Activated naive CD8-positive, alpha-beta T cell treated with anti-CD3 and anti-CD28 coated beads, Interleukin-2, amount 10 ng/mL, durations not matched to agents 7 days and 5 days (primary cell): ENCODE measurements around the gene ITGAV. TPM values are rescaled to one million over a fixed set of nuclear protein-coding genes. Genes with fewer than 3 reads are reported as not detected.
"Not testable (repeated sequence)": the region's sequence is repeated elsewhere in the genome, so short reads cannot be mapped to it uniquely, and the experiment has no call there.

ENCODE experiments used
- ATAC-seq: fragments of 150-1000 bp; cut with Tn5 transposase; one replicate; pipeline ENCODE4 v1.10.0; 2021; ENCODE audit warnings: low read depth, moderate library complexity
- POLR2A ChIA-PET: fragments of 350-600 bp; sonication (Branson Sonifier 250); formaldehyde crosslinking; loops from one replicate; lab custom pipeline; 2021; ENCODE audit warnings: antibody characterized with exemption; lab: Charles Lee
- DNase-seq: peaks from one replicate; pipeline ENCODE4 v3.0.0; 2021
- H3K27ac Mint-ChIP-seq: one replicate; pipeline ENCODE4 v1.8.0; 2022; ENCODE audit warnings: mild to moderate bottlenecking, mixed read lengths
- H3K27me3 Mint-ChIP-seq: one replicate; pipeline ENCODE4 v1.8.0; 2022; ENCODE audit warnings: mild to moderate bottlenecking, moderate library complexity, mixed read lengths
- H3K36me3 Mint-ChIP-seq: one replicate; pipeline ENCODE4 v1.8.0; 2021; ENCODE audit warnings: mild to moderate bottlenecking, mixed read lengths
- H3K4me1 Mint-ChIP-seq: one replicate; pipeline ENCODE4 v1.8.0; 2021; ENCODE audit warnings: mixed read lengths
- H3K4me3 Mint-ChIP-seq: one replicate; pipeline ENCODE4 v1.8.0; 2022; ENCODE audit warnings: mild to moderate bottlenecking, moderate library complexity, mixed read lengths
- H3K9me3 Mint-ChIP-seq: one replicate; pipeline ENCODE4 v1.8.0; 2021; ENCODE audit warnings: mixed read lengths
- total RNA-seq, 2 experiments: library from RNA; stranded (reverse); gene quantifications; one replicate each; pipeline ENCODE4 v1.2.3, GENCODE V29; 2021

Gene ITGAV
- total RNA-seq, 2 experiments from 2014 or later = 7.5 to 7.7 TPM

- no peaks in the 10 kb centered on the region for H3K36me3 Mint-ChIP-seq
- POLR2A ChIA-PET = no interaction called here
- peaks cover 2% of the 10 kb centered on the region for H3K9me3 Mint-ChIP-seq
- no peaks in the 10 kb centered on the region for H3K4me1 Mint-ChIP-seq
- peaks cover 11% of the 10 kb centered on the region for H3K27me3 Mint-ChIP-seq
- DNase-seq = no peak
- no peak overlapping the region for H3K4me3 Mint-ChIP-seq
- no peak overlapping the region for H3K27ac Mint-ChIP-seq
- no peak for ATAC-seq
These were observed 28.2 kb upstream of the ITGAV start for GRCh38 chr2:186561467-186562208.

GRCh38 chr2:186562209-186562578 lies 27.7 kb upstream of the ITGAV start:
- ATAC-seq (no peak), DNase-seq (no peak)
- no peaks in the 10 kb centered on the region for H3K36me3 Mint-ChIP-seq
- H3K4me3 Mint-ChIP-seq = no peak overlapping the region
- no peak overlapping the region for H3K27ac Mint-ChIP-seq
- POLR2A ChIA-PET = no interaction called here
- H3K27me3 Mint-ChIP-seq = peaks cover 11% of the 10 kb centered on the region
- no peaks in the 10 kb centered on the region for H3K4me1 Mint-ChIP-seq
- peaks cover 2% of the 10 kb centered on the region for H3K9me3 Mint-ChIP-seq

GRCh38 chr2:186568600-186568999 lies 21.3 kb upstream of the ITGAV start:
- H3K4me3 Mint-ChIP-seq, H3K4me1 Mint-ChIP-seq, DNase-seq, ATAC-seq, H3K36me3 Mint-ChIP-seq, POLR2A ChIA-PET, H3K27ac Mint-ChIP-seq, H3K9me3 Mint-ChIP-seq: not testable (repeated sequence)
- peaks cover 15% of the 10 kb centered on the region for H3K27me3 Mint-ChIP-seq

GRCh38 chr2:186569127-186569526 lies 20.7 kb upstream of the ITGAV start:
- H3K36me3 Mint-ChIP-seq, H3K4me3 Mint-ChIP-seq, POLR2A ChIA-PET, DNase-seq, ATAC-seq, H3K4me1 Mint-ChIP-seq, H3K27ac Mint-ChIP-seq, H3K9me3 Mint-ChIP-seq: not testable (repeated sequence)
- H3K27me3 Mint-ChIP-seq = peaks cover 15% of the 10 kb centered on the region

GRCh38 chr2:186569897-186570296 lies 20.0 kb upstream of the ITGAV start:
- Mint-ChIP-seq H3K27ac (no peak overlapping the region), H3K9me3 (no peaks in the 10 kb centered on the region), H3K4me1 (no peaks in the 10 kb centered on the region), H3K4me3 (no peak overlapping the region), H3K36me3 (no peaks in the 10 kb centered on the region), H3K27me3 (peaks cover 13% of the 10 kb centered on the region)
- no peak for ATAC-seq
- DNase-seq = no peak
- POLR2A ChIA-PET = no interaction called here

GRCh38 chr2:186570604-186571003 lies 19.3 kb upstream of the ITGAV start:
- H3K9me3 Mint-ChIP-seq = no peaks in the 10 kb centered on the region
- POLR2A ChIA-PET = no interaction called here
- no peak overlapping the region for H3K27ac Mint-ChIP-seq
- peaks cover 6% of the 10 kb centered on the region for H3K27me3 Mint-ChIP-seq
- ATAC-seq (no peak), DNase-seq (no peak)
- H3K4me1 Mint-ChIP-seq = no peaks in the 10 kb centered on the region
- no peak overlapping the region for H3K4me3 Mint-ChIP-seq
- no peaks in the 10 kb centered on the region for H3K36me3 Mint-ChIP-seq

GRCh38 chr2:186572705-186573104 lies 17.2 kb upstream of the ITGAV start:
- DNase-seq = no peak
- POLR2A ChIA-PET = no interaction called here
- no peak for ATAC-seq
- H3K4me3 Mint-ChIP-seq = no peak overlapping the region
- H3K36me3 Mint-ChIP-seq = no peaks in the 10 kb centered on the region
- H3K27me3 Mint-ChIP-seq = peaks cover 2% of the 10 kb centered on the region
- H3K9me3 Mint-ChIP-seq = no peaks in the 10 kb centered on the region
- H3K27ac Mint-ChIP-seq = no peak overlapping the region
- no peaks in the 10 kb centered on the region for H3K4me1 Mint-ChIP-seq

GRCh38 chr2:186573531-186573930 lies 16.3 kb upstream of the ITGAV start:
- POLR2A ChIA-PET = no interaction called here
- Mint-ChIP-seq H3K4me1 (no peaks in the 10 kb centered on the region), H3K27ac (no peak overlapping the region), H3K9me3 (no peaks in the 10 kb centered on the region), H3K36me3 (no peaks in the 10 kb centered on the region), H3K4me3 (no peak overlapping the region), H3K27me3 (no peaks in the 10 kb centered on the region)
- DNase-seq (no peak), ATAC-seq (no peak)

- no peaks in the 10 kb centered on the region for H3K9me3 Mint-ChIP-seq
- POLR2A ChIA-PET = no interaction called here
- no peak overlapping the region for H3K27ac Mint-ChIP-seq
- no peaks in the 10 kb centered on the region for H3K36me3 Mint-ChIP-seq
- no peak for DNase-seq
- H3K4me3 Mint-ChIP-seq = no peak overlapping the region
- H3K4me1 Mint-ChIP-seq = no peaks in the 10 kb centered on the region
- ATAC-seq = no peak
- no peaks in the 10 kb centered on the region for H3K27me3 Mint-ChIP-seq
These were observed 14.6 kb upstream of the ITGAV start for GRCh38 chr2:186575302-186575701.

- Mint-ChIP-seq H3K36me3 (no peaks in the 10 kb centered on the region), H3K27ac (no peak overlapping the region), H3K27me3 (no peaks in the 10 kb centered on the region), H3K4me3 (no peak overlapping the region), H3K4me1 (no peaks in the 10 kb centered on the region), H3K9me3 (no peaks in the 10 kb centered on the region)
- DNase-seq (no peak), ATAC-seq (no peak)
- POLR2A ChIA-PET = no interaction called here
These were observed 14.0 kb upstream of the ITGAV start for GRCh38 chr2:186575856-186576255.

GRCh38 chr2:186576614-186577013 lies 13.2 kb upstream of the ITGAV start:
- Mint-ChIP-seq H3K27me3 (no peaks in the 10 kb centered on the region), H3K36me3 (no peaks in the 10 kb centered on the region), H3K4me1 (no peaks in the 10 kb centered on the region), H3K27ac (no peak overlapping the region), H3K4me3 (no peak overlapping the region), H3K9me3 (no peaks in the 10 kb centered on the region)
- DNase-seq = no peak
- POLR2A ChIA-PET = no interaction called here
- no peak for ATAC-seq

- DNase-seq = no peak
- Mint-ChIP-seq H3K27me3 (no peaks in the 10 kb centered on the region), H3K9me3 (no peaks in the 10 kb centered on the region), H3K4me1 (no peaks in the 10 kb centered on the region), H3K27ac (no peak overlapping the region), H3K4me3 (no peak overlapping the region), H3K36me3 (no peaks in the 10 kb centered on the region)
- POLR2A ChIA-PET = no interaction called here
- no peak for ATAC-seq
These were observed 7.2 kb upstream of the ITGAV start for GRCh38 chr2:186582698-186583097.

- Mint-ChIP-seq H3K27me3 (no peaks in the 10 kb centered on the region), H3K4me3 (no peak overlapping the region), H3K36me3 (no peaks in the 10 kb centered on the region), H3K27ac (no peak overlapping the region), H3K4me1 (peaks cover 2% of the 10 kb centered on the region), H3K9me3 (no peaks in the 10 kb centered on the region)
- no peak for ATAC-seq
- no peak for DNase-seq
- POLR2A ChIA-PET = no interaction called here
These were observed 5.8 kb upstream of the ITGAV start for GRCh38 chr2:186584053-186584452.

- H3K36me3 Mint-ChIP-seq = no peaks in the 10 kb centered on the region
- DNase-seq (no peak), ATAC-seq (no peak)
- POLR2A ChIA-PET = interaction anchor here (0.7 kb wide), 1 partner anchor 23 kb away, joined by 4 read pairs; no protein-coding TSS in a partner anchor
- H3K4me1 Mint-ChIP-seq = peaks cover 17% of the 10 kb centered on the region
- no peaks in the 10 kb centered on the region for H3K9me3 Mint-ChIP-seq
- H3K4me3 Mint-ChIP-seq = no peak overlapping the region
- H3K27ac Mint-ChIP-seq = no peak overlapping the region
- no peaks in the 10 kb centered on the region for H3K27me3 Mint-ChIP-seq
These were observed 1.4 kb upstream of the ITGAV start for GRCh38 chr2:186588421-186588820.
